IMR-90 (cell line): ENCODE data around the gene XRCC3. TPM values are rescaled to one million over a fixed set of nuclear protein-coding genes. Genes with fewer than 3 reads are reported as not detected.

Experiments
- ATAC-seq: fragments of 200-7000 bp; cut with Tn5 transposase; 2 replicates; pipeline ENCODE4 v1.9.1; 2020; ENCODE audit warnings: low read depth, mild to moderate bottlenecking, moderate library complexity
- BruUV-seq: library from RNA; stranded (reverse); fragments of 400-500 nt; replicated peaks from 2 replicates; lab custom pipeline; 2021; lab: Mats Ljungman, UMichigan
- CTCF ChIA-PET: fragments of 300-600 bp; formaldehyde crosslinking; extraction: SDS; loops from one replicate; lab custom pipeline; 2021; ENCODE audit warnings: antibody characterized with exemption; lab: Yijun Ruan, JAX
- POLR2A ChIA-PET: fragments of 300-600 bp; sonication (Branson Sonifier 250); formaldehyde crosslinking; loops from one replicate; lab custom pipeline; 2022; ENCODE audit warnings: antibody characterized with exemption; ENCODE audit not compliant: unreplicated experiment; lab: Charles Lee
- DNase-seq: peaks from one replicate; pipeline ENCODE4 v3.0.0; 2013
- H2AFZ ChIP-seq: replicated peaks from 2 replicates; pipeline ENCODE3; 2013; ENCODE audit warnings: low read length, mild to moderate bottlenecking; ENCODE audit not compliant: poor library complexity
- H2AK5ac ChIP-seq: 2 replicates; pipeline ENCODE4 v1.6.1; 2013; ENCODE audit warnings: low read depth, low read length, inconsistent platforms
- H2AK9ac ChIP-seq: replicated peaks from 2 replicates; pipeline ENCODE3; 2013; ENCODE audit warnings: mild to moderate bottlenecking, low read depth, low read length, moderate library complexity; ENCODE audit not compliant: poor library complexity
- H2BK120ac ChIP-seq: 2 replicates; pipeline ENCODE4 v1.6.1; 2013; ENCODE audit warnings: low read depth, low read length, inconsistent platforms
- H2BK15ac ChIP-seq: 3 replicates; pipeline ENCODE4 v1.6.1; 2013; ENCODE audit warnings: low read depth, low read length, inconsistent platforms
- H2BK20ac ChIP-seq: 2 replicates; pipeline ENCODE4 v1.6.1; 2013; ENCODE audit warnings: low read depth, mild to moderate bottlenecking, inconsistent platforms, low read length, moderate library complexity
- H2BK5ac ChIP-seq: 2 replicates; pipeline ENCODE4 v1.6.1; 2013; ENCODE audit warnings: mild to moderate bottlenecking, low read depth, low read length, inconsistent platforms; ENCODE audit not compliant: poor library complexity, severe bottlenecking
- H3K14ac ChIP-seq: replicated peaks from 2 replicates; pipeline ENCODE4 v1.6.1; 2013; ENCODE audit warnings: low read depth, low read length, inconsistent platforms
- H3K18ac ChIP-seq: 2 replicates; pipeline ENCODE4 v1.6.1; 2013; ENCODE audit warnings: low read depth, low read length, control low read depth
- H3K23ac ChIP-seq: 2 replicates; pipeline ENCODE4 v1.6.1; 2013; ENCODE audit warnings: low read depth, low read length, inconsistent platforms
- H3K27ac ChIP-seq: 2 replicates; pipeline ENCODE4 v1.5.1; 2013; ENCODE audit warnings: mild to moderate bottlenecking, control low read depth, low read length; ENCODE audit not compliant: insufficient read depth
- H3K27me3 ChIP-seq: 2 replicates; pipeline ENCODE4 v1.6.1; 2013; ENCODE audit warnings: low read length; ENCODE audit not compliant: control insufficient read depth, insufficient read depth
- H3K36me3 ChIP-seq: 2 replicates; pipeline ENCODE4 v1.6.1; 2013; ENCODE audit warnings: low read length, mixed read lengths; ENCODE audit not compliant: control insufficient read depth, insufficient read depth
- H3K4ac ChIP-seq: 2 replicates; pipeline ENCODE4 v1.6.1; 2013; ENCODE audit warnings: low read depth, low read length, inconsistent platforms
- H3K4me1 ChIP-seq: 2 replicates; pipeline ENCODE4 v1.6.1; 2013; ENCODE audit warnings: low read length, mixed read lengths; ENCODE audit not compliant: control insufficient read depth, insufficient read depth
- H3K4me2 ChIP-seq: 2 replicates; pipeline ENCODE4 v1.6.1; 2013; ENCODE audit warnings: low read depth, mild to moderate bottlenecking, control low read depth, low read length, moderate library complexity
- H3K4me3 ChIP-seq: 2 replicates; pipeline ENCODE4 v1.5.1; 2013; ENCODE audit warnings: low read depth, mild to moderate bottlenecking, control low read depth, low read length, moderate library complexity; ENCODE audit not compliant: insufficient read depth
- H3K56ac ChIP-seq: 2 replicates; pipeline ENCODE4 v1.6.1; 2013; ENCODE audit warnings: low read length, inconsistent platforms; ENCODE audit not compliant: insufficient read depth; ENCODE audit errors: extremely low read depth
- H3K79me1 ChIP-seq, 2 experiments: 2 replicates each; pipeline ENCODE4 v1.6.1; 2013; ENCODE audit warnings: low read length in 2 of 2, inconsistent platforms in 1 of 2, low read depth in 1 of 2
- H3K9ac ChIP-seq: 2 replicates; pipeline ENCODE4 v1.6.1; 2013; ENCODE audit warnings: low read depth, low read length, control low read depth
- H3K9me1 ChIP-seq: 2 replicates; pipeline ENCODE4 v1.6.1; 2013; ENCODE audit warnings: low read length, inconsistent platforms; ENCODE audit not compliant: insufficient read depth
- H3K9me3 ChIP-seq: 2 replicates; pipeline ENCODE4 v1.6.1; 2013; ENCODE audit warnings: low read length; ENCODE audit not compliant: control insufficient read depth, insufficient read depth
- H4K20me1 ChIP-seq: 2 replicates; pipeline ENCODE4 v1.6.1; 2013; ENCODE audit warnings: low read length, inconsistent platforms; ENCODE audit not compliant: insufficient read depth
- H4K5ac ChIP-seq: 2 replicates; pipeline ENCODE4 v1.6.1; 2013; ENCODE audit warnings: mild to moderate bottlenecking, low read depth, low read length, control low read depth
- H4K8ac ChIP-seq, 2 experiments: 2 replicates each; pipeline ENCODE4 v1.6.1; 2013; ENCODE audit warnings: low read depth in 2 of 2, low read length in 2 of 2, control low read depth in 1 of 2, inconsistent platforms in 1 of 2
- H4K91ac ChIP-seq: 2 replicates; pipeline ENCODE4 v1.6.1; 2013; ENCODE audit warnings: low read depth, low read length, inconsistent platforms; ENCODE audit not compliant: insufficient read depth
- BHLHE40 ChIP-seq: fragments of 150-350 bp; IDR thresholded peaks from 2 replicates; pipeline ENCODE4 v1.6.1; 2016; ENCODE audit warnings: mild to moderate bottlenecking, low read depth, low read length
- CEBPB ChIP-seq: IDR thresholded peaks from 2 replicates; pipeline ENCODE4 v1.6.1; 2012; ENCODE audit warnings: low read depth, low read length, improper control_type of control experiment
- CHD1 ChIP-seq: IDR thresholded peaks from 2 replicates; pipeline ENCODE4 v1.6.1; 2012; ENCODE audit warnings: low read depth, low read length, improper control_type of control experiment
- ELK1 ChIP-seq: fragments of 150-350 bp; IDR thresholded peaks from 2 replicates; pipeline ENCODE4 v1.6.1; 2016; ENCODE audit warnings: low read depth, mild to moderate bottlenecking, low read length, moderate library complexity, borderline replicate concordance
- FOS ChIP-seq: fragments of 150-350 bp; IDR thresholded peaks from 2 replicates; pipeline ENCODE4 v1.6.1; 2016; ENCODE audit warnings: low read depth, low read length
- MAFK ChIP-seq: IDR thresholded peaks from 2 replicates; pipeline ENCODE4 v1.6.1; 2012; ENCODE audit warnings: low read depth, low read length, improper control_type of control experiment
- MXI1 ChIP-seq: IDR thresholded peaks from 2 replicates; pipeline ENCODE4 v1.6.1; 2012; ENCODE audit warnings: low read depth, mild to moderate bottlenecking, low read length, moderate library complexity, borderline replicate concordance
- POLR2A ChIP-seq: IDR thresholded peaks from 2 replicates; pipeline ENCODE4 v1.6.1; 2012; ENCODE audit warnings: mild to moderate bottlenecking, low read depth, low read length
- RCOR1 ChIP-seq: IDR thresholded peaks from 2 replicates; pipeline ENCODE4 v1.6.1; 2012; ENCODE audit warnings: mild to moderate bottlenecking, low read length, improper control_type of control experiment; ENCODE audit not compliant: insufficient replicate concordance
- RFX5 ChIP-seq: IDR thresholded peaks from 2 replicates; pipeline ENCODE4 v1.8.0; 2012; ENCODE audit warnings: low read depth, mild to moderate bottlenecking, low read length, moderate library complexity
- WGBS, 2 experiments: methylation state at CpG; one replicate each; pipeline versions ENCODE4 v1.1.5 to v1.1.7; 2013; ENCODE audit warnings: missing lambda C conversion rate in 2 of 2; ENCODE audit not compliant: insufficient read length in 1 of 2; ENCODE audit errors: extremely low coverage in 2 of 2; 5-methylcytosine and 5-hydroxymethylcytosine counted together
- dilution Hi-C: fragments of 300-500 bp; cut with HindIII; formaldehyde crosslinking; loops from one replicate; pipeline ENCODE4 v1.14.3; 2018; ENCODE audit warnings: low sequenced_read_pairs; ENCODE audit not compliant: unreplicated experiment
- in situ Hi-C: fragments of 300-500 bp; cut with MboI; formaldehyde crosslinking; loops from 3 replicates; pipeline ENCODE4 v1.14.3; 2019; ENCODE audit warnings: low sequenced_read_pairs, inconsistent platforms, mixed read lengths
- intact Hi-C: fragments of 100-400 bp; cut with micrococcal nuclease; formaldehyde crosslinking; loops from 2 replicates; pipeline ENCODE4 v1.10.0; 2022
- polyA plus RNA-seq, 3 experiments: library from polyadenylated mRNA; depleted of rRNA; stranded (reverse); fragments of >200 nt; gene quantifications; 2 replicates each; pipeline ENCODE4 v1.2.3, GENCODE V29; 2012; ENCODE audit warnings: low replicate concordance in 1 of 3
- total RNA-seq: library from RNA; depleted of rRNA; stranded (reverse); fragments of >200 nt; gene quantifications from 2 replicates; pipeline ENCODE4 v1.2.3, GENCODE V29; 2012

Gene XRCC3
- total and polyA plus RNA-seq, 2 of the 4 experiments (the other 2 are of a cell fraction), result 8.1 to 9.5 TPM

- H2BK20ac ChIP-seq, result no peak overlapping the region
- H3K9me3 ChIP-seq, result no peaks in the 10 kb centered on the region
- TF ChIP-seq ELK1, result no peak
- no peak for TF ChIP-seq RCOR1
- TF ChIP-seq POLR2A, result no peak
- no peak for TF ChIP-seq RFX5
- no peak for TF ChIP-seq MAFK
- TF ChIP-seq CEBPB, result no peak
- TF ChIP-seq CHD1, result no peak
- no peak for TF ChIP-seq BHLHE40
- no peak for TF ChIP-seq MXI1
- TF ChIP-seq FOS, result no peak
- no peak overlapping the region for H4K91ac ChIP-seq
- no peak overlapping the region for H2AK5ac ChIP-seq
- H3K4me1 ChIP-seq, result no peaks in the 10 kb centered on the region
- no TSS peak for BruUV-seq
- H4K20me1 ChIP-seq, result peaks cover 26% of the 10 kb centered on the region
- peaks cover 48% of the 10 kb centered on the region for H3K36me3 ChIP-seq
- no peak overlapping the region for H3K4ac ChIP-seq
- peak overlapping the region; percentile 65 for H2AK9ac ChIP-seq
- no peak overlapping the region for H3K4me2 ChIP-seq
- in situ Hi-C loops (no loop called here), dilution Hi-C loops (no loop called here), intact Hi-C loops (no loop called here)
- WGBS, 2 experiments, result 90% methylated on average over 17 of the region's 29 CpGs; no CpG with 5 or more reads in 1 of the 2 experiments
- DNase-seq (no peak), ATAC-seq (no peak)
- H2BK15ac ChIP-seq, result no peak overlapping the region
- CTCF ChIA-PET, result no interaction called here
- no peak overlapping the region for H4K5ac ChIP-seq
- no peak overlapping the region for H3K18ac ChIP-seq
- H2BK5ac ChIP-seq, result no peak overlapping the region
- no peak overlapping the region for H3K27ac ChIP-seq
- no peaks in the 10 kb centered on the region for H3K27me3 ChIP-seq
- H3K79me1 ChIP-seq, result peaks cover 10 to 64% of the 10 kb centered on the region in 2 experiments; a peak in 3 of 4 replicates
- no peak overlapping the region for H2AFZ ChIP-seq
- no peak overlapping the region for H3K23ac ChIP-seq
- peaks cover under 1% of the 10 kb centered on the region; the same call in 1 of the 2 replicates for H3K9me1 ChIP-seq
- no peak overlapping the region for H2BK120ac ChIP-seq
- POLR2A ChIA-PET, result no interaction called here
- H3K4me3 ChIP-seq, result no peak overlapping the region
- H4K8ac ChIP-seq, result no peak overlapping the region
- H3K56ac ChIP-seq, result no peak overlapping the region
- no peak overlapping the region for H3K14ac ChIP-seq
- no peak overlapping the region for H3K9ac ChIP-seq
Measured at GRCh38 chr14:103707329-103708263, 7.7 kb downstream of the XRCC3 start.
